ENCODE measurements around the gene TMEM219.

TMEM219 gene

DNA sequence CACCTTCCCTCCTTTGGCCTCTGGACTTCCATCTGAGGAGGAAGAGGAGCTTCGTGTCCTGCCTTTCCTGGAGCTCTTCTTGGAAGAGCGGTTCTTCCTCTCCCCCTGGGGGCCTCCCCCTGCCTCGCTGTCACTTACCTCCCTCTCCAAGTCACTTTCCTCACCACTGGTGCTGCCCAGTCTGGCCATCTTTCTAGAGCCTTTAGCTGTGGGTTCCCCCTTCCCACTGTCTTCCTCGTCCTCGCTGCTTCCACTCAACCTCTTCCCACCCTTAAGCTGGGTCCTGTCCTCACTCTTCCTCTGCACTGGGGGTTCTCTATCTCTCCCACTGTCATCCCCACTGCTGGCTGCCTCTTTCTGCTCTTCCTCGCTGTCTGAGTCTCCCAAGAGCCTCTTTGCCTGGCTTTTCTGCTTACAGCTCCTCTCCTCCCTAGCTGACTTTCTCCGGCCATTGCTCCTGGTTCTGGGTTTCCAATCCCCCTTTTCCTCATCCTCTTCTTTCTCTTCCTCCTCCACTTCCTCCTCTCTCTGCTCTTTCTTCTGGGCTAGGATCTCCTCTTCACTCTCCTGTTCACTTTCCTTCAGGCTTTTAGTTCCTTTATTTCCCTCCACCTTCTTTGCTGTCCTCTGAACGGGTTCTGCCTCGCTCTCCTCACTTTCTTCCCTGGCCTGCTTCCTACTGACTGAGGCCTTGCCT, 32.2 kb downstream of the TMEM219 start:
- Histone ChIP-seq H3K4me1 (ENCODE audit: control insufficient read depth in 5 of 5, insufficient read depth in 5 of 5, low read length in 5 of 5) (peaks cover 6 to 47% (median 39%) of the 10 kb centered on the region in 5 donors), H3K9ac (ENCODE audit: low read length in 5 of 5) (peak overlapping the region in 2 of 5 donors; percentile 29 to 48), H3K27ac (ENCODE audit: low read depth, low read length) (peak overlapping the region; percentile 98), H3K36me3 (ENCODE audit: control insufficient read depth in 5 of 5, insufficient read depth in 5 of 5, low read length in 5 of 5) (peaks cover 0 to 54% (median 48%) of the 10 kb centered on the region in 5 donors), H3K9me3 (ENCODE audit: control insufficient read depth in 5 of 5, low read length in 5 of 5) (no peaks in the 10 kb centered on the region), H3K4me3 (ENCODE audit: low read depth in 1 of 5, low read length in 5 of 5) (peak overlapping the region in 3 of 5 donors; percentile 75 to 94 (median 93)), H3K27me3 (ENCODE audit: control insufficient read depth in 5 of 5, insufficient read depth in 4 of 5, low read length in 5 of 5) (no peaks in the 10 kb centered on the region)

DNA sequence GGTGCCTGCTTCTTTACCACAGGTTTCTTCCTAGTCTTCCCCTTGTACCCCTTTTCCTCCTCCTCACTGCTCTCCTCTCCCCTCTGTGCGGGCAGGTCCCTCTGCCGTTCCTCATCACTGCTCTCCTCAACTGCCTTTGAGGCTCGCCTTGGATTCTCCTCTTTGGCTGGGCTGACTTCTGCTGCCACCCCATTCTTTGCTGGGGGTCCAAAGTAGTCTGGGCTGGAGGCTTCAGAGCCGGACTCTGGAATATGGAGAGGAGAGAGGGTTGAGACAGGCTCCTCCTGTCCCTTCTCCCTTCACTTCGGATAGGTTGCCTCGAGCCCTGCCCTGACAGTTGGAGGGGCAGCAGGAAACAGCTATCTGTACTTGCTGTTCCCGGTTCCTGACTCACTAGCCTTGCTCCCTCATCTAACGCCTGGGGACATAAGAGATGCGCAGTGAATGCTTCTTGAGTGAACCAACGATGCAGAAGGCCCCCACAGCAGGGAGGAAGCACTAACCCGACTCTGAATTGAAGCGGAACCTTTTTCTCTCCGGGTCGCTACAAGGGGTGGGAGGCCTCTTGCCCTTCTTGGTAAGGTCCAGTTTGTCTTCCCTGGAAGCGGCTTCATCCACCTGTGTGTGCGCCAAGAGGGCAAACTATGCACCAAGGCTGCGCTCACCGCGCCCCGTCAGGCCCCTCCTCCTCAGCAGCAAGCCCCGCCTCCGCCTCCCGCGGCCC, 32.9 kb downstream of the TMEM219 start:
- H3K9me3 ChIP-seq (ENCODE audit: control insufficient read depth in 5 of 5, low read length in 5 of 5), result no peaks in the 10 kb centered on the region
- peak overlapping the region in 4 of 5 donors; percentile 91 to 98 (median 94) for H3K9ac ChIP-seq (ENCODE audit: low read length in 5 of 5)
- H3K27me3 ChIP-seq (ENCODE audit: control insufficient read depth in 5 of 5, insufficient read depth in 4 of 5, low read length in 5 of 5), result no peaks in the 10 kb centered on the region
- peaks cover 0 to 54% (median 47%) of the 10 kb centered on the region in 5 donors for H3K36me3 ChIP-seq (ENCODE audit: control insufficient read depth in 5 of 5, insufficient read depth in 5 of 5, low read length in 5 of 5)
- peak overlapping the region; percentile 98 for H3K27ac ChIP-seq (ENCODE audit: low read depth, low read length)
- H3K4me1 ChIP-seq (ENCODE audit: control insufficient read depth in 5 of 5, insufficient read depth in 5 of 5, low read length in 5 of 5), result peaks cover 6 to 47% (median 39%) of the 10 kb centered on the region in 5 donors
- peak overlapping the region; percentile 75 to 94 (median 93) for H3K4me3 ChIP-seq (ENCODE audit: low read depth in 1 of 5, low read length in 5 of 5)

- Histone ChIP-seq H3K36me3 (ENCODE audit: control insufficient read depth in 5 of 5, insufficient read depth in 5 of 5, low read length in 5 of 5) (peaks cover 0 to 54% (median 45%) of the 10 kb centered on the region in 5 donors), H3K4me3 (ENCODE audit: low read depth in 1 of 5, low read length in 5 of 5) (peak within 1 kb of the TSS; percentile 75 to 96 (median 93)), H3K27ac (ENCODE audit: low read depth, low read length) (peak within 1 kb of the TSS; percentile 98)
Observed at GRCh38 chr16:29995324-29995910, 33.5 kb downstream of the TMEM219 start, which contains the start of gene HIRIP3. Gene HIRIP3, minus strand, starts transcription at chr16:29995617. Its CDS starts 12 bp downstream, at chr16:29995605.

GRCh38 chr16:29995911-29996765, 34.3 kb downstream of the TMEM219 start, which contains the start of gene INO80E:
Gene INO80E, plus strand, starts transcription at chr16:29996241. Its CDS starts 70 bp downstream, at chr16:29996311.
- Histone ChIP-seq H3K27me3 (ENCODE audit: control insufficient read depth in 5 of 5, insufficient read depth in 4 of 5, low read length in 5 of 5) (no peaks in the 10 kb centered on the region), H3K27ac (ENCODE audit: low read depth, low read length) (peak within 1 kb of the TSS; percentile 98), H3K9me3 (ENCODE audit: control insufficient read depth in 5 of 5, low read length in 5 of 5) (no peaks in the 10 kb centered on the region), H3K4me1 (ENCODE audit: control insufficient read depth in 5 of 5, insufficient read depth in 5 of 5, low read length in 5 of 5) (peaks cover 6 to 47% (median 39%) of the 10 kb centered on the region in 5 donors), H3K9ac (ENCODE audit: low read length in 5 of 5) (peak within 1 kb of the TSS; percentile 87 to 98 (median 93)), H3K4me3 (ENCODE audit: low read depth in 1 of 5, low read length in 5 of 5) (peak within 1 kb of the TSS; percentile 75 to 96 (median 93)), H3K36me3 (ENCODE audit: control insufficient read depth in 5 of 5, insufficient read depth in 5 of 5, low read length in 5 of 5) (peaks cover 0 to 54% (median 39%) of the 10 kb centered on the region in 5 donors)

More at GRCh38 chr16:29995324-29995910, 33.5 kb downstream of the TMEM219 start, which contains the start of gene HIRIP3:
- Histone ChIP-seq H3K27me3 (ENCODE audit: control insufficient read depth in 5 of 5, insufficient read depth in 4 of 5, low read length in 5 of 5) (no peaks in the 10 kb centered on the region), H3K9ac (ENCODE audit: low read length in 5 of 5) (peak within 1 kb of the TSS; percentile 87 to 98 (median 93)), H3K9me3 (ENCODE audit: control insufficient read depth in 5 of 5, low read length in 5 of 5) (no peaks in the 10 kb centered on the region), H3K4me1 (ENCODE audit: control insufficient read depth in 5 of 5, insufficient read depth in 5 of 5, low read length in 5 of 5) (peaks cover 6 to 47% (median 39%) of the 10 kb centered on the region in 5 donors)

- H3K9me3 ChIP-seq (ENCODE audit: control insufficient read depth in 5 of 5, low read length in 5 of 5), result no peaks in the 10 kb centered on the region
- peaks cover 0 to 52% (median 34%) of the 10 kb centered on the region in 5 donors for H3K36me3 ChIP-seq (ENCODE audit: control insufficient read depth in 5 of 5, insufficient read depth in 5 of 5, low read length in 5 of 5)
- H3K9ac ChIP-seq (ENCODE audit: low read length in 5 of 5), result peak overlapping the region; percentile 73 to 98 (median 93)
- H3K27ac ChIP-seq (ENCODE audit: low read depth, low read length), result peak overlapping the region; percentile 98
- H3K4me1 ChIP-seq (ENCODE audit: control insufficient read depth in 5 of 5, insufficient read depth in 5 of 5, low read length in 5 of 5), result peaks cover 6 to 42% (median 38%) of the 10 kb centered on the region in 5 donors
- H3K4me3 ChIP-seq (ENCODE audit: low read depth in 1 of 5, low read length in 5 of 5), result peak overlapping the region; percentile 75 to 96 (median 93)
- no peaks in the 10 kb centered on the region for H3K27me3 ChIP-seq (ENCODE audit: control insufficient read depth in 5 of 5, insufficient read depth in 4 of 5, low read length in 5 of 5)
Observed at GRCh38 chr16:29996766-29997250, 34.9 kb downstream of the TMEM219 start.

- H3K4me1 ChIP-seq (ENCODE audit: control insufficient read depth in 5 of 5, insufficient read depth in 5 of 5, low read length in 5 of 5), result peaks cover 5 to 26% (median 19%) of the 10 kb centered on the region in 5 donors
- H3K9ac ChIP-seq (ENCODE audit: low read length in 5 of 5), result no peak overlapping the region
- H3K27ac ChIP-seq (ENCODE audit: low read depth, low read length), result no peak overlapping the region
- H3K4me3 ChIP-seq (ENCODE audit: low read depth in 1 of 5, low read length in 5 of 5), result no peak overlapping the region
- no peaks in the 10 kb centered on the region for H3K27me3 ChIP-seq (ENCODE audit: control insufficient read depth in 5 of 5, insufficient read depth in 4 of 5, low read length in 5 of 5)
- H3K9me3 ChIP-seq (ENCODE audit: control insufficient read depth in 5 of 5, low read length in 5 of 5), result no peaks in the 10 kb centered on the region
- peaks cover 0 to 55% (median 33%) of the 10 kb centered on the region in 5 donors for H3K36me3 ChIP-seq (ENCODE audit: control insufficient read depth in 5 of 5, insufficient read depth in 5 of 5, low read length in 5 of 5)
Observed at GRCh38 chr16:29999605-30000004, 37.7 kb downstream of the TMEM219 start.

GRCh38 chr16:30000735-30001631, 39.1 kb downstream of the TMEM219 start:
- no peak overlapping the region for H3K4me3 ChIP-seq (ENCODE audit: low read depth in 1 of 5, low read length in 5 of 5)
- no peaks in the 10 kb centered on the region for H3K27me3 ChIP-seq (ENCODE audit: control insufficient read depth in 5 of 5, insufficient read depth in 4 of 5, low read length in 5 of 5)
- H3K9ac ChIP-seq (ENCODE audit: low read length in 5 of 5), result no peak overlapping the region
- H3K36me3 ChIP-seq (ENCODE audit: control insufficient read depth in 5 of 5, insufficient read depth in 5 of 5, low read length in 5 of 5), result peaks cover 0 to 55% (median 33%) of the 10 kb centered on the region in 5 donors
- no peaks in the 10 kb centered on the region for H3K9me3 ChIP-seq (ENCODE audit: control insufficient read depth in 5 of 5, low read length in 5 of 5)
- peaks cover 5 to 25% (median 14%) of the 10 kb centered on the region in 5 donors for H3K4me1 ChIP-seq (ENCODE audit: control insufficient read depth in 5 of 5, insufficient read depth in 5 of 5, low read length in 5 of 5)
- no peak overlapping the region for H3K27ac ChIP-seq (ENCODE audit: low read depth, low read length)

GRCh38 chr16:30002614-30003346, 40.9 kb downstream of the TMEM219 start:
- Histone ChIP-seq H3K9me3 (ENCODE audit: control insufficient read depth in 5 of 5, low read length in 5 of 5) (no peaks in the 10 kb centered on the region), H3K36me3 (ENCODE audit: control insufficient read depth in 5 of 5, insufficient read depth in 5 of 5, low read length in 5 of 5) (peaks cover 0 to 51% (median 33%) of the 10 kb centered on the region in 5 donors)

More at GRCh38 chr16:30002614-30003346, 40.9 kb downstream of the TMEM219 start:
- Histone ChIP-seq H3K4me3 (ENCODE audit: low read depth in 1 of 5, low read length in 5 of 5) (no peak overlapping the region), H3K4me1 (ENCODE audit: control insufficient read depth in 5 of 5, insufficient read depth in 5 of 5, low read length in 5 of 5) (peaks cover 0 to 15% (median 4%) of the 10 kb centered on the region in 5 donors), H3K9ac (ENCODE audit: low read length in 5 of 5) (no peak overlapping the region), H3K27me3 (ENCODE audit: control insufficient read depth in 5 of 5, insufficient read depth in 4 of 5, low read length in 5 of 5) (peaks cover 2 to 6% (median 4%) of the 10 kb centered on the region in 5 donors), H3K27ac (ENCODE audit: low read depth, low read length) (no peak overlapping the region)

All from subcutaneous abdominal adipose tissue (tissue), 5 donors.